GM12872 (cell line): ENCODE results near the gene TNFRSF19.

ENCODE experiments used
- CTCF ChIP-seq: IDR thresholded peaks from 3 replicates; pipeline ENCODE4 v1.5.1; 2011; ENCODE audit warnings: low read depth, mild to moderate bottlenecking, low read length, moderate library complexity; ENCODE audit not compliant: insufficient read depth

The TNFRSF19 gene

GRCh38 chr13:23580684-23581060, 10.5 kb downstream of the TNFRSF19 start:
- TF ChIP-seq CTCF, result no peak

GRCh38 chr13:23583491-23583890, 13.3 kb downstream of the TNFRSF19 start:
- TF ChIP-seq CTCF, result no peak

- TF ChIP-seq CTCF, result no peak
These were observed 14.1 kb downstream of the TNFRSF19 start for GRCh38 chr13:23584275-23584674.

- TF ChIP-seq CTCF, result no peak
These were observed 16.1 kb downstream of the TNFRSF19 start for GRCh38 chr13:23586336-23586735.

GRCh38 chr13:23588666-23589065, 18.5 kb downstream of the TNFRSF19 start:
- no peak for TF ChIP-seq CTCF

GRCh38 chr13:23592596-23592995, 22.4 kb downstream of the TNFRSF19 start:
- no peak for TF ChIP-seq CTCF

GRCh38 chr13:23593148-23593547, 22.9 kb downstream of the TNFRSF19 start:
- no peak for TF ChIP-seq CTCF

- TF ChIP-seq CTCF, result no peak
These were observed 28.2 kb downstream of the TNFRSF19 start for GRCh38 chr13:23598369-23598768.
